GM19372 (cell line): ENCODE data around the gene AGPAT1.
A peak's percentile ranks its signal among the peaks of the same experiment; 100 is the strongest.
"Not testable (repeated sequence)": the region's sequence is repeated elsewhere in the genome, so short reads cannot be mapped to it uniquely, and the experiment has no call there.

Experiments used
- ATAC-seq: cut with Tn5 transposase; IDR thresholded peaks from one replicate; pipeline ENCODE4 v1.9.1; 2021; ENCODE audit warnings: mild to moderate bottlenecking, low read depth, moderate library complexity; ENCODE audit not compliant: unreplicated experiment

AGPAT1 gene

GRCh38 chr6:32151181-32151862 lies 24.6 kb downstream of the AGPAT1 start:
- ATAC-seq, result no peak

- no peak for ATAC-seq
Measured at GRCh38 chr6:32149932-32150870, 25.7 kb downstream of the AGPAT1 start.

GRCh38 chr6:32149092-32149755 lies 26.7 kb downstream of the AGPAT1 start:
- no peak for ATAC-seq

GRCh38 chr6:32148289-32149091 lies 27.4 kb downstream of the AGPAT1 start:
- no peak for ATAC-seq

GRCh38 chr6:32147401-32148132 lies 28.3 kb downstream of the AGPAT1 start:
- ATAC-seq, result no peak

- no peak for ATAC-seq
Measured at GRCh38 chr6:32146687-32147086, 29.2 kb downstream of the AGPAT1 start.

- no peak for ATAC-seq
Measured at GRCh38 chr6:32146287-32146686, 29.6 kb downstream of the AGPAT1 start.

GRCh38 chr6:32144238-32144637 lies 31.6 kb downstream of the AGPAT1 start:
- ATAC-seq, result not testable (repeated sequence)

GRCh38 chr6:32140420-32141046 lies 35.4 kb downstream of the AGPAT1 start:
- no peak for ATAC-seq

GRCh38 chr6:32139590-32139989 lies 36.3 kb downstream of the AGPAT1 start:
- no peak for ATAC-seq

GRCh38 chr6:32137454-32137853 lies 38.4 kb downstream of the AGPAT1 start:
- no peak for ATAC-seq

- no peak for ATAC-seq
Measured at GRCh38 chr6:32133786-32134185, 42.1 kb downstream of the AGPAT1 start.

- no peak for ATAC-seq
Measured at GRCh38 chr6:32132110-32132509, 43.8 kb downstream of the AGPAT1 start.

GRCh38 chr6:32131439-32131948 lies 44.4 kb downstream of the AGPAT1 start:
- no peak for ATAC-seq

- no peak for ATAC-seq
Measured at GRCh38 chr6:32129297-32130088, 46.4 kb downstream of the AGPAT1 start.

GRCh38 chr6:32128751-32129296 lies 47.1 kb downstream of the AGPAT1 start:
- ATAC-seq, result no peak

GRCh38 chr6:32127717-32128592 lies 47.9 kb downstream of the AGPAT1 start, which contains the start of gene ATF6B:
Gene ATF6B, minus strand, starts transcription at chr6:32128246. Its CDS starts 39 bp downstream, at chr6:32128207.
- ATAC-seq, result peak; percentile 85
